D341Med (cell line): ENCODE results near the gene TPSD1.
"Not testable (repeated sequence)": the region's sequence is repeated elsewhere in the genome, so short reads cannot be mapped to it uniquely, and the experiment has no call there.

Experiments
- DNase-seq: peaks from one replicate; pipeline ENCODE4 v3.0.0; 2012; ENCODE audit warnings: low spot score

The TPSD1 gene

DNA sequence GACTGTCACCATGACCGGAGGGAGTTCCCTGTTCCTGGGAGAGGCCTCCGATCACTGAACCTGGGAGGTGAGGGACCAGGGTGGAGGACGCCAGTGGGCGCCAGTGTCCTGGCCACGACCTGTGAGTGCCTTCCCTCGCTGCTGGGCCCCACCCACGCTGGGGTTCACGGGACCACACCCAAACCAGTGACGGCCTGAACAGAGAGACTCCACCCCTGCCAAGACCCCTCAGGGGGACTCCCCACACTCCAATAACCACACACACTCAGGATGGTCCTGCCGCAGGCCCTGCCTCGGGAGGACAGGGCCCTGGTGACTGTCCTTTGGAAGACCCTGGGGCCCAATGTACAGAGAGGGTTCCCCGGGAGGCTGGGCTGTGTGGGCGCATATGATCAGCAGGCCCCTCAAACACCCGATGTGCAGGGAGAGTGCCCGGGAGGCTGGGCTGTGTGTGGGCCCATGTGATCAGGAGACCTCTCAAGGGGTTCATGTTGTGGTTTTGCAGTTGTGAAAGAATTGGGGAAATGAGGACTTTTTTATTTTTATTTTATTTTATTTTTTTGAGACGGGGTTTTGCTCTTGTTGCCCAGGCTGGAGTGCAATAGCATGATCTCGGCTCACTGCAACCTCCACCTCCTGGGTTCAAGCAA is 26.6 kb downstream of the TPSD1 start:
- DNase-seq, result no peak

GRCh38 chr16:1283296-1283695 is 27.4 kb downstream of the TPSD1 start:
- no peak for DNase-seq

- DNase-seq, result no peak
Measured at GRCh38 chr16:1283996-1284616, 28.2 kb downstream of the TPSD1 start.

- DNase-seq, result no peak
Measured at GRCh38 chr16:1285669-1286512, 30.0 kb downstream of the TPSD1 start.

DNA sequence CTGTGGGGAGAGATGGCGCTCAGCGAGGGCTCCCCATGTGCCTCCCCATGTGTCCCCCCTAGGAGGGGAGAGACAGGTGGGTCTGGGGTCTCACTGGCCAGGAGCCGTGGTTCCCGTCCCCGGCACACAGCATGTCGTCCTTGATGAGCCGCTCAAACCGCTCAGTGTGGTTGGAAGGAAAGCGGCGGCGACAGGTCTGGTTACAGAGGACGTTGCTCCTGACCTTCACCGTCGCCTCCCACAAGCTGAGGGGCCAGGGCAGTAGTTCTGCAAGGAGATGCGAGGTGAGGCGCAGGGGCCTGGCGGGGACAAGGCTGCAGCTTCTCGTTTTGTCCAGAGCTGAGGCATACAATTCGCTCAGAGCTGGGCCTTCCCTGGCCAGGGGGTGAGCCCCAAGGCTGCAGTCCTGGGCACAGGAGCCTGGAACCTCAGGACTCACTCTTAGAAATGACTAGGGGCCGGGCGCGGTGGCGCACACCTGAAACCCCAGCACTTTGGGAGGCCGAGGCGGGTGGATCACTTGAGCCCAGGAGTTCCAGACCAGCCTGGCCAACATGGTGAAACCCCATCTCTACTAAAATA is 30.7 kb downstream of the TPSD1 start:
- no peak for DNase-seq

GRCh38 chr16:1287982-1288670 is 32.3 kb downstream of the TPSD1 start:
- no peak for DNase-seq

DNA sequence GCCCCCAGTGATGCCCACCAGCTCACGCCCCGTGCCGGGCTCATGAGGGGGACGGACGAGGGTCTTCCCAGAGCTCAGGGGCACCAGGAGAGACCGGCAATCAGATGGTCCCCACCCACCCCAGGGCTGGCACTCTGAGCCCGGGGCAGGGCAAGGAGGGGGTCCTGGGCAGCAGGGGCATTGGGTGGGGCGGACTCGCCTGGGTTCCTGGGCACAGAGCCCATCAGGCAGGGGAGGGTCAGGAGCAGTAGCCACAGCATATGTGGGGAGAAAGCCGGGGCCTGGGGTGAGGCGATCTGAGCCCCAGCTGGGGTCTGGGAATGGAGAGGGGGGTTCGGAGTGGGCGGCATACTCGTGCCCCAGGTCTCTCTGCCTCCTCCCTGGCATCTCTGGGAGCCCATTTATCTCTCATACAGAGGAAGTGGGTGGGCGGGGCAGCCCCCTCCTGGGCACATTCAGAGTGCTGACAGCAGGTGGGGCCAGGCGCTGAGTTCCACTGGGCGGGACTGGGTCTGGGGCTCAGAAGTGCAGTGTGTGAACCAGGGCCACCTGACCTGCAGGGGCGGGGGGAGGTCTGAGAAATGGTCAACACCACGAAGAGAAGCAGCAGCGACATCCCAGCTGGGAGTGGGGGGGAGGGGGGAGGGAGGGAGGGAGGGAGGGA is 33.1 kb downstream of the TPSD1 start:
- DNase-seq, result no peak

GRCh38 chr16:1289477-1289866 is 33.6 kb downstream of the TPSD1 start:
- no peak for DNase-seq

DNA sequence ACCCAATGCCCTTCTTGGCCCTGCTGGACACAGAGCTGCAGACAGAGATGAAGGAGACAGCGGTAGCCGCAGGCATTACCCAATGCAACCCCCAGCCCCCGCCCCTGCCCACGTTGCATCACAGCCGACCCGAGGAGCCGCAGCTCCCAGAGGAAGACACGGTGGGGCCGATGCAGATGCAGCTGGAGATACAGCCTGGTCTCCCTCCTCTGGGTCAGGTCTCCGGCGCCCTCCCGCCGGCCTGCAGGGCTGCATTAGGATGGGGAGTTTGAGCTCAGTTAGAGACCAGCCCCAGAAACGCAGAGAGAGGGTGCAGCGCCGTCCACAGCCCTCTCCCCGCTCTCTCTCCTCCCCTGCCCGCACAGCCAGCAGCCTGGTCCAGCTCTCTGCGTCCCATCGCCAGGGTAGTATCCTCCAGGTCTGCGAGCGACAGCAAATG is 34.2 kb downstream of the TPSD1 start:
- no peak for DNase-seq

GRCh38 chr16:1290860-1291575 is 35.1 kb downstream of the TPSD1 start:
- DNase-seq, result no peak

DNA sequence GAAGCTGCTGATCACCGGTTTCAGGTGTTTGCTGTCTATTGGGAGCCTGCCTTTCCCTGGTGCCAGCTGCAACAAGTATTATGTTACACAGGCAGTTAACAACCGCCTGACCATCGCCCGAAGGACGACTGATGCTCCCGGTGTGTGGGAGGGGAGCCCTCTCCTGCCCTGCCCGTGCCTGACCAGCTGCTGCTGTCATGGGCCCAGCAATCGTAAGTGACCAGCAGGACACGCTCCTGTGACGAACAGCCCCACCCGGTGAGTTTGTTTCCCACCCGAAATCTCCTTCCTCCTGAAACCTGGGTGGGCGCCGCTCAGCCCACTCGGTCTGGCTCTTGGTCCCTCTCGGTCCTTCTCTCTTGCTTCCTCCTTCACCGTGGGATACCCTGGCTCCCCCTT is 35.7 kb downstream of the TPSD1 start:
- DNase-seq, result no peak

DNA sequence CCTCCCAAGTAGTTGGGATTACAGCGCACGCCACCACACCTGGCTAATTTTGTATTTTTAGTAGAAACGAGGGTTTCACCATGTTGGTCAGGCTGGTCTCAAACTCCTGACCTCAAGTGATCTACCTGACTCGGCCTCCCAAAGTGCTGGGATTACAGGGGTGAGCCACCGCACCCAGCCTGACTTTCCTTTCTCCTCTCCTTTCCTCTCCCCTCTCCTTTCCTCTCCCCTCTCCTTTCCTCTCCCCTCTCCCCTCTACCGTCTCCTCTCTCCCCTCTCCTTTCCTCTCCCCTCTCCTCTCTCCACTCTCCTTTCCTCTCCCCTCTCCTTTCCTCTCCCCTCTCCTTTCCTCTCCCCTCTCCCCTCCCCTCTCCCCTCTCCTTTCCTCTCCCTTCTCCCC is 36.3 kb downstream of the TPSD1 start:
- not testable (repeated sequence) for DNase-seq

GRCh38 chr16:1292808-1293207 is 36.9 kb downstream of the TPSD1 start:
- DNase-seq, result not testable (repeated sequence)

DNA sequence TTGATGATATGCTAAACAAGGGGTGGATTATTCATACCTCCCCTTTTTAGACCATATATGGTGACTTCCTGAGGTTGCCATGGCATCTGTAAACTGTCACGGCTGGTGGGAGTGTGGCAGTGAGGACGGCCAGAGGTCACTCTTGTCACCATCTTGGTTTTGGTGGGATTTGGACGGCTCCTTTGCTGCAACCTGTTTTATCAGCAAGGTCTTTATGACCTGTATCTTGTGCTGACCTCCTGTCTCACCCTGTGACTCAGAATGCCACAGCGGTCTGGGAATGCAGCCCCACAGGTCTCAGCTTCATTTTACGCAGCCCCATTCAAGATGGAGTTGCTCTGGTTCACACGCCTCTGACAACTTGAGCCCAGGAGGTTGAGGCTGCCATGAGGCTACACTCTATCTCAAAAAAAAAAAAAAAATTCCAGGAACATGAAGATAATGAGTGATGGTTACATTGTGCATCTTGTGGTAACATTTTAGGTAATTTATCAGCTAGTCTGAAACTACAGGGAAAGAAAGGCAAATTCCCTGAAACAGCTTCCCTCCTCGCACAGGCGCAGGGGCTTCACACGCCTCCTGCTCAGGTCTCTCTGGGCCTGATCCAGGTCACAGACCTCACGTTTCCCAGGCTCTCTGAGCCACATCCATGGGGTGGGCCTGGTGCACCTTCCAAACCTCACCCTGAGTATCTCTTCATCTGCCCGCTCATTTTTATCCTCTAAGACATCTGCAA is 38.2 kb downstream of the TPSD1 start:
- no peak for DNase-seq

GRCh38 chr16:1295465-1295864 is 39.6 kb downstream of the TPSD1 start:
- DNase-seq, result no peak

GRCh38 chr16:1296688-1297017 is 40.8 kb downstream of the TPSD1 start:
- not testable (repeated sequence) for DNase-seq

DNA sequence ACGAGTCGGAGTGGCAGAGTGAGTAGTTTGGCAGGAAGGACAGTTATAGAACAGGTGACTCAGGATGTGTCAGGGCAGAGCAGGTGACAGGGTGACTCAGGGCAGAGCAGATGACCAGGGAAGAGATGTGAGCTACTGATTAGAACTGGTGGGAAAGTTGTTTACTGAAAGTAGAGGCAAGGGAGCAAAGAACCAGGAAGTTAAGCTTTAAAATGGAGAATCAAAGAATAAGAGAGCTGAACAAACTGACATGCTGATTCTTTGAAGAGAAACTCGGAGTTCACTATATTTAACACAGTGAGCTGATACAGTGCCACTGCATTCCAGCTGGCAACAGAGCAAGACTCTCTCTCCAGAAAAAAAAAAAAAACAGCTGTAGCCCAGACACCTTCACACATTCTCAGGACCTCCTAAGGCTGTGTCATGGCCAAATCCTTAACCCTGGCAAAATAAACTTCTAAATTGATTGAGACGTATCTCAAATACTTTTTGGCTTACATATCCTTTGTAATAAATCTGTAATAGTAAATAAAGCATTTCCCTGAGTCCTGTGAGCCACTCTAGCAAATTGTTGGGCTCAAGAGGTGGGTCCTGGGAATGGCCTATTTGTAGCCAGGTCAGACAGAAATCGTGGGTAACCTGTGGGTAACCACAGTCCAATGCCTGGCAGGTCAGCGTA is 41.3 kb downstream of the TPSD1 start:
- no peak for DNase-seq

DNA sequence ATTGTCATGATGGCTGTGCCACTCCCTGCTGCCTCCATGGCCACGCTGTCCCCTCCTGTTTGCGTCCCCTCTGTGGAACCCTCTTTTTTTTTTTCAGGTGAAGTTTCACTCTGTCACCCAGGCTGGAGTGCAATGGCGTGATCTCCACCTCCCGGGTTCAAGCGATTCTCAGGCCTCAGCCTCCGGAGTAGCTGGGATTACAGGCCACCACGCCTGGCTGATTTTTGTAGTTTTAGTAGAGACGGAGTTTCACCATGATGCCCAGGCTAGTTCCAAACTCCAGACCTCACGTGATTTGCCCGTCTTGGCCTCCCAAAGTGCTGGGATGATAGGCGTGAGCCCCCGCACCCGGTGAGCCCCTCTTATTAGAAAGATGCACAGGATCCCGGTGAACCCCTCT is 42.5 kb downstream of the TPSD1 start:
- DNase-seq, result no peak

GRCh38 chr16:1299012-1299867 is 43.4 kb downstream of the TPSD1 start:
- no peak for DNase-seq
